ENCODE results near the gene RABGAP1L.
"Not testable (repeated sequence)": the region's sequence is repeated elsewhere in the genome, so short reads cannot be mapped to it uniquely, and the experiment has no call there.

The RABGAP1L gene

DNA sequence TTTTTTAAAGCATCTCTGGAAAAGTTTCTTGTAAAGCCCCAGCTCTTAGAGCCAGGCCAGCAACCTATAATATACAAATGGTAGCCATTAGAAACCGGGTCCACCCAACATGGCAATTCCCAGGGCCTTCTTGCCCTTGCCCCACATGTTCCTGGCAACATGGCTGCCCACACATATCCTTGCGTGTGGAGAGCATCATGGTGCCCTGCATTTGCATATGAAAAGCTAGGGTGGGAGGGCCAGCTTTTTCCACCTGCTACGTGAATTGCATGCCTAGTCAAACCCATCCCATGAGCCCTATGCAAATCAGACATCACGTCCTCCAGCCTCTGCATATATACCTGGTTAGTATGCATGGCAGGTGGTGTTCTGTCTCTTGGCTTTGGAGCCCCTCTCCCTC, 88.2 kb downstream of the RABGAP1L start:
- DNase-seq, result no peak

DNA sequence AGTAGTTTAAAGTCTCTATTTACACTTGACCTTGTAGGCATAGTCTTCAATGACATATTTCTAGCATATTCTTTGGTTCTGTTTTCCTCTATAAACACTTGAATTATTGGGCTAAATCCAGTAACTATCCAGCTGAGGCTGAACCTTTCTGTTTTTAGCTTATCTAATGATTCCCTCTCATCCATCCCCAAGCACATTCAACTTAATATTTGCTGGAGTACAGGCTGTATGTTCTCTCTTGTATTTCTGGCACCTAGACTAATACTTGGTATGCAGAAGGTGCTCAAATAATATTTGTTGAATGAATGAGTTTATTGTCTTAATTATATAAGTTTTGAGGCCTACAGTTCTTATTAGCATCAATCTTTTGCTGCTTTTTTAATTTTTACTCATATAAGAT, 88.7 kb downstream of the RABGAP1L start:
- DNase-seq, result no peak

GRCh38 chr1:174256386-174256785, 97.1 kb downstream of the RABGAP1L start:
- DNase-seq, result not testable (repeated sequence)

DNA sequence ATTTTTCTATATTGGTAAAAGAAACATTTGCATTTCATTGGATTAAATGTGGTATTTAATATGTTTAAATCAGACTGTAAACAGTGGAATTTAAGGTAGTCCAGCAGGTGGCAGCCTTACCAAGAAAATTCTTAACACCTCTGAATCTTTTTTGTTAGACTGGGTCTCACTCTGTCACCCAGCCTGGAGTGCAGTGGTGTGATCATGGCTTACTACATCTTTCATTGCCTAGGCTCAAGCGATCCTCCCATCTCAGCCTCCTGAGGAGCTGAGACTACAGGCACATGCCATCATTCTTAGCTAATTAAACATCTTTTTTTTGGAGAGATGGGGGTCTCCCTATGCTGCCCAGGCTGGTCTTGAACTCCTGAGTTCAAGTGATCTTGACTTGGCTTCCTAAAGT, 98.8 kb downstream of the RABGAP1L start:
- DNase-seq, result peak; percentile 40

DNA sequence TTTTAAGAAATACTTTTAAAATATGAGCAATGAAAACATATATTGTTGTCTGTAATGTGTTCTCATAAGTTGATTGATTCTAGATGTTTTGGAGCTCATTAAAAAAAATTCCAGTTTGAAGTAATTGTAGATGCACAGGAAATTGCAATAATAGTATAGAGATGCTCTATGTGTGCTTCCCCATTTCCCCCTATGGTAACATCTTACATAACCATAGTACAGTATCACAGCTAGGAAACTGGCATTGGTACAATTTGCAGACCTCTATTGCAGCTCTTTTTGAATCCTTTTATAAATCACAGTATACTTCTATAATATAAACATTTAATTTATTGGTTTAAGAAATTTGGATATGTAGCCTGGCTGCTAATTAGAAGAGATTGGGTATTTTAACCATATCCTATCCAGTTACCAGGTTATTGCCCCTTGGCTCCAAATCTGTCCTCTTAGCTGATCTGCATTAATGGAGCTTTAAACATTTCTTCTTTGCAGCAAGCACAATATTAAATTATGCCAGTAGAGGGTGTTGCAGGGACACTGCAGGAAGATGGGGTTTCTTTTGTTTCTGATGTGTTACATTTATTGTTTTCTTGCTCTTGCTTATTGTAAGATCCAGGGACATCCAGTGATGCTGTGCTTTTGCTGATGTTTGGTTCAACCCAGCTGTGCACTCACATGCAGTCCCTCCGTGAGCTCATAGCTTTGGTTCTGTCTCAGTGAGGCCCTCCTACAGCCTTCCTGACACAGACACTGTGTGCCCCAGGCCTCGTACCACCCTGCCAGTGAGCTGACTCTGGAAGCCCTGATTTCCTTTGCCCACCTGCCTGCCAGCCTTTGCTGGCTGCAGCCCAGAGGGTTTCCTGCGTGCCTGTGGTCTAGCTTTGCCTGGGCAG, 103.3 kb downstream of the RABGAP1L start:
- peak; percentile 29 for DNase-seq

GRCh38 chr1:174265282-174265681, 106.0 kb downstream of the RABGAP1L start:
- no peak for DNase-seq

- no peak for DNase-seq
Measured at GRCh38 chr1:174266476-174266875, 107.2 kb downstream of the RABGAP1L start.

GRCh38 chr1:174266991-174267612, 107.8 kb downstream of the RABGAP1L start:
- DNase-seq, result no peak

DNA sequence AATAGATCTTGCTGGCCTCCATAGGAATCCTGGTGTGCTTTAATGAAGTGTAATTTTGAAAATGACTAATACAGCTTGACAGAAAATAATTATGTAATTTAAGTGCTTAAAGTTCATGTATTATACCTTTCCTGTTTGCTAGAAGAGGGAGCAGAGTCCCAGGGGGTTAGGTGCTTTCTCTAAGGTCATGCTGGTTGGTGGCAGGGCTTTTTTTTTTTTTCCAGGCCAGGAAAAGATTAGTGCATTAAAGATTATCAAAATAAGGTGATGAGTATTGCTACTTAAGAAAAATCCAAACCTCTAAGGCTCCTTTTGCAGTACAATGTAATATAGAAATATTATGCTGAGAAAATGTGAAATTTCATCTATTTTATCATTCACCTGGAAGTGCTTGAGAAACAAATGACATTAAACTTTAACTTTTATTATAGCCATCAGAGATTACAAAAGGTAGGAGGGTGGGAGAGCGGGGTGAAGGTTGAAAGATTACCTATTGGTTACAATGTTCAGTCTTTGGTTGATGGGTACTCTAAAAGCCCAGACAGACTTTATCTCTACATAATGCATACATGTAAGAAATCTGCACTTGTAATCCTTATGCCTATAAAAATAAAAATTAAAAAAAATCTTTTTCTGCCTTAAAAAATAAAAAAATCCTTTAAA, 110.8 kb downstream of the RABGAP1L start:
- no peak for DNase-seq

DNA sequence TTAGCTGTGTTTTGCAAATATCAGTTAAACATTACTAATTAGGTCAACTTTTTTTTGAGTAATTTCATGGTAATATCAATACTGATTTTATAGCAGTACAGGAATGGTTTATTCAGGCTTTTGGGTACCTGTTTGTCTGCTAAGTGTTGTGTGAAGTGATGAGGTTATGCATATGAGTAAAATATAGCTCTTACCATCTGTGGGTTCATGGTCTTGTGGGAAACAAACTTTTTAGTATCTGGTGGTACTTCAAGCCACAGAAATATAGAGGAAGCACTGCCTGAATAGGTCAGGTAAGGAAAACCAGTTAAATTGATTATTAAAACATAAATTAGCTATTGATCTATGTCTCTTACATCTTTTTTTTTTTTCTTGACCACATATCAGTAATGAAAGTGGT, 113.9 kb downstream of the RABGAP1L start:
- DNase-seq, result no peak

- no peak for DNase-seq
Measured at GRCh38 chr1:174273776-174274175, 114.5 kb downstream of the RABGAP1L start.

GRCh38 chr1:174274452-174274851, 115.1 kb downstream of the RABGAP1L start:
- DNase-seq, result no peak

- peak; percentile 59 for DNase-seq
Measured at GRCh38 chr1:174274884-174275283, 115.6 kb downstream of the RABGAP1L start.

- no peak for DNase-seq
Measured at GRCh38 chr1:174276087-174276486, 116.8 kb downstream of the RABGAP1L start.

GRCh38 chr1:174284052-174284451, 124.7 kb downstream of the RABGAP1L start:
- DNase-seq, result no peak

DNA sequence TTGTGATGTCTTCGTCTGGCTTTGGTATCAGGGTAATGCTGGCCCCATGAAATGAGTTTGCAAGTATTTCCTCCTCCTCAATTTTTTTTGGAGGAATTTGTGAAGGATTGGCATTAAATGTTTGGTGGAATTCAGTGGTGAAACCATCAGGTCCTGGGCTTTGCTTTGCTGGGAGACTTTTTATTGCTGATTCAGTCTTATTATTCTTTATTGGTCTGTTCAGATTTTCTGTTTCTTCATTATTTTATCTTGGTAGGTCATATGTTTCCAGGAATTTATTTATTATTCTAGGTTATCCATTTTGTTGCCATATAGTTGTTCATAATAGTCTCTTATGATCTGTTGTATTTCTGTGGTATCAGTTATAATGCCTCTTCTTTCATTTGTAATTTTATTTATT, 126.7 kb downstream of the RABGAP1L start:
- DNase-seq, result no peak

- no peak for DNase-seq
Measured at GRCh38 chr1:174289644-174290310, 130.5 kb downstream of the RABGAP1L start.

DNA sequence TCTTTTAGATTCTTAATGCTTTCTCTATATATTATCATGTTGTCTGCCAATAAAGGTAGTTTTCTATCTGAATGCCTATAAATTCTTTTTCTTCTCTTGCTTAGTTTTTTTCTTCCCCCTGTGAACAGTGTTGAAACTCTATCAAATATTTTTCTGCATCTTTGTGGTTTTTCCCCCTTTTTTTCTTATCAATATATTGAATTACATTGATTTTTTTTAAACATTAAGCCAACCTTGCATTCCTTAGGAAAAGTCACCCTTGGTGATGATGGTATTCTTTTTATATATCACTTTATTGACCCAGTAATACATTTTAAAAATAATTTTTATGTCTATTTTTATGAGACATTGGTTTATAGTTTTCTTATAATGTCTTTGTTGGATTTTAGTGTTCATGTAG, 131.7 kb downstream of the RABGAP1L start:
- DNase-seq, result no peak

- DNase-seq, result no peak
Measured at GRCh38 chr1:174296309-174296708, 137.0 kb downstream of the RABGAP1L start.

GRCh38 chr1:174297351-174297750, 138.0 kb downstream of the RABGAP1L start:
- DNase-seq, result no peak

- DNase-seq, result no peak
Measured at GRCh38 chr1:174301295-174302077, 142.2 kb downstream of the RABGAP1L start.

DNA sequence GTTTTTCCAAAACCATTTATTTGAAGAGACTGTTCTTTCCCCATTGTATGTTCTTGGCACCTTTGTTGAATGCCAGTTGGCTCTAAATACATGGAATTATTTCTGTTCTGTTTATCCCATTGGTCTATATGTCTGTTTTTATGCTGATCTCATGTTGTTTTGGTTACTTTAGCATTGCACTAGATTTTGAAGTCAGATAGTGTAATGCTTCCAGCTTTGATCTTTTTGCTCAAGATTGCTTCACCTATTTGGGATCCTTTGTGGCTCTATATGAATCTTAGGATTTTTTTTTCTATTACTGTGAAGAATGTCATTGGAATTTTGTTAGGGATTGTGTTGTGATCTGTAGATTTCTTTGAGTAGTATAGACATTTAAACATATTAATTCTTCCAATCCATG, 149.3 kb downstream of the RABGAP1L start:
- no peak for DNase-seq
